GM18520 (cell line): ENCODE data around the gene AHCTF1.

ENCODE experiments used
- ATAC-seq: cut with Tn5 transposase; IDR thresholded peaks from one replicate; pipeline ENCODE4 v1.9.1; 2021; ENCODE audit not compliant: unreplicated experiment

Gene AHCTF1

GRCh38 chr1:246801241-246802020 lies 130.3 kb downstream of the AHCTF1 start:
- no peak for ATAC-seq

DNA sequence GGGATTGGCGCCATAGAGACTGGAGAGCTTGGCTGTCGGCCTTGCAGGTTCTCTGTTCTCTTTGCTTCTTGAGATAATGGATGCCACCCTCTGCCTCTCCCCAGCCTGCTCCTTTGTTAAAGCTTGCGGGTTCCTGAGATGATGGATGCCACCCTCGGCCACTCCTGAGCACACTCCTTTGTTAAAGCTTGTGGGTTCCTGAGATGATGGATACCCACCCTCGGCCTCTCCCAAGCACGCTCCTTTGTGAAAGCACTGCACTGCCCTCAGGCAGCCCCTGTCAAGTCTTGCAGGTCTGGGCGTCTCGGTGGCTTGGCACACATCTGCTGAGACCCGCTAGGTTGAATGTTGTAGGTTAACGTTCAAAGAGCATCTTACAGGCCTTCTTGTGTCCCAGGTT lies 131.0 kb downstream of the AHCTF1 start:
- no peak for ATAC-seq

- no peak for ATAC-seq
Observed at GRCh38 chr1:246800356-246800755, 131.4 kb downstream of the AHCTF1 start.

DNA sequence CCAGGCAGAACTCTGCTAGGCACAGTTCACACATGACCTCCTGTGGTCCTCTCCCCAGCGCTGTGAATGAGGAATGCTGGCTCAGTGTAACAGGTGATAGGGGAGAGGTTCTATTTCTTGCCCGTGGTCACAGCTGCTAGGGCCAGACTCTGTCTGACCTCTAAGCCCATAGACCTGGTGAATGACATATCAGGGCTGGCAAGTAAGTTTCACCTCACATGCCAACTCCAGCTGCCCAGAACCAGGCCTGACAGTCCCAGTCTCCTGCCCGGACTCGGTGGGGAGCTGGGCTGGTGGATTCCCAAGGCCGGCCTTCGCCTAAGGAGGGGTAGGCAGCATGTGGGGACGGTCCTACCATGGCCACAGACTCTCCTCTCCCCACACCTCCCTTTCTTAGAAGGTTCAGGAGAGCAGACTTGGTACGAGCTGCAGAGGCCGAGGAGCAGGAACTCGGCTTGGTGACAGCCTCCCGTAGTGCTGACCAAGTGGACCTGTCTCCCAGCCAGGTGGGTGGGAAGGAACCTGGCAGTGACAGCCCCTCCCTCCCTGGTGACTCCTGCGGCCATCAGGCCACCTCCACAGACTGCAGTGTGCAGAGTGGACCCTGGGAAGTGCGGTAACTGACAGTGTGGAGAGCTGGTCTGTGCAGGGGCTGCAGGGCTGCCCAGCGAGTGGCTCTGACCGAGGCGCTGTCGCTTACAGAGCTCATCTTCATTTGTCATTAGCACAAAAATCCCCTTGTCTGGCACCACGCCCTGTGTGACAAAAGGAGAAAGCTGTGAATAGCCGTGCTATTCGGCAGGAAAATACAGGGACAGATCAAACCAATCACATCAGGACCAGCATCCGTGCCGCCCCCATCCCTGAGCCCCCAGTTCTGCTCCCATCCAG lies 132.9 kb downstream of the AHCTF1 start:
- ATAC-seq = no peak

GRCh38 chr1:246798107-246798506 lies 133.6 kb downstream of the AHCTF1 start:
- no peak for ATAC-seq

- no peak for ATAC-seq
Observed at GRCh38 chr1:246797597-246797996, 134.2 kb downstream of the AHCTF1 start.

- ATAC-seq = no peak
Observed at GRCh38 chr1:246797157-246797556, 134.6 kb downstream of the AHCTF1 start.

- no peak for ATAC-seq
Observed at GRCh38 chr1:246795906-246796694, 135.6 kb downstream of the AHCTF1 start.

DNA sequence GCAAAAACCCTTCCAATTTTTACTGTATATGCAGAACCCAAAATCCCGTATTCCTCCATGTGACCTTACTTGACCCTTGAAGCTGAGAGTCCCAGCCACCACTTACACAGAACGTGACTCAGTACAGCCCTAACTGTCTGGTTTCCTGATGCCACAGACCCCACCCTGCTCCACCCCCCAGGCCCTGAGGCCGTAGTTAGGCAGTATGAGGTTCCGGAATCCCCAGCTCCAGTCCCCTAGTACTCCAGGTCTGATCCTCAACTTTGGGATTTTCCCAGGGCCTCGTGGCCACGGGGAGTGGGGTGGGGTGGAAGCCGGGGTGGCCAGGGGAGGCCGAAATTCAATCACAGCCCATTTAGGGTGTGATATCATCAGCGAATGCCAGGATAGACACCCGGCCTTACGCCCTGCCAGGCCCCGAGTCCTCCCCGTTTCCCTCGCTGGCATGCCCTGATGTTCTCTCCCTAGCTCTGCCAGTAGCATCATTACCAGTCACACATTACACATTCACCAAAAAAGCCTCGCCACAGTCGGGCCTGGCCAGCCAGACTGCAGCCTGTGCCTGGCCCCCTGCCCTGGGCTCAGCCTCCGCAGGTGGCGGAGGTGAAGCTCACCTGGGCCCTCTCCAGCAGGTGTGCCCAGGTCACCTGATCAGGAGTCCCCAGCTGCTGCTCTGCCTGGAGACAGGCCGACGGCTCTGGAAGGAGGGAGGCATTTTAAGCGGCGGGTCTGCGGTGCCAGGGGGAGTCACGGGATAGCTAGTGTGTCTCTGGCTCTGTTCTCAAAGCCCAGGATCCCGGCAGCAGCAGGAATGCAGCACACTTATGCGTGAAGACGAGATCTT lies 136.7 kb downstream of the AHCTF1 start:
- no peak for ATAC-seq

- no peak for ATAC-seq
Observed at GRCh38 chr1:246794048-246794827, 137.5 kb downstream of the AHCTF1 start.

DNA sequence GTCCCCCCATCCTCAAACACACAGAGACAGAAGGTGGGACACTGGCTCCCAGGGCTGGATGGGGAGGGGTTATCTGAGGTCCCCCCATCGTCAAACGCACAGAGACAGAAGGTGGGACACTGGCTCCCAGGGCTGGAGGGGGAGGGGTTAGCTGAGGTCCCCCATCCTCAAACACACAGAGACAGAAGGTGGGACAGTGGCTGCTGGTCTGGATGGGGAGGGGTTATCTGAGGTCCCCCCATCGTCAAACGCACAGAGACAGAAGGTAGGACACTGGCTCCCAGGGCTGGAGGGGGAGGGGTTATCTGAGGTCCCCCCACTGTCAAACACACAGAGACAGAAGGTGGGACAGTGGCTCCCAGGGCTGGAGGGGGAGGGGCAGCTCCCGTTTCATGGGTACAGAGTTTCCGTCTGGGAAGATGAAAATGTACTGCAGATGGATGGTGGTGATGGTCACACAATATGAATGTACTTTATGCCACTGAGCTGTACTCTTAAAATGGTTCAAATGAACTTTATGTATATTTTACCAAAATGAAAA lies 138.3 kb downstream of the AHCTF1 start:
- no peak for ATAC-seq

DNA sequence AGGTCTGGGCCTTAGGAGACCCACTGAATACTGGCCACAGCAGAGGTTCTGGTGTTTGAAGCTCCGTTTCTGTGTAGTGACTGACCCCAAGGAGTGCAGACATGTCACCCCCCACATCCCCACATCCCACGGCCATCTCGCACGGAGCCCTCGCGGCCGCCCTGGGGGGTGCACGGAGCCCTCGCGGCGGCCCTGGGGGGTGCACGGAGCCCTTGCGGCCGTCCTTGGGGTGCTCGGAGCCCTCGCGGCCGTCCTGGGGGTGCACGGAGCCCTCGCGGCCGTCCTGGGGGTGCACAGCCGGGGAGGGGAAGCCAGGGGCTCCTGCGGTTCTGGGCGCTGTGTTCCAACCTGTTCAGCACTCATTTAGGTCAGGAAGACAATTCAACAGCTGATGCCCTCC lies 139.1 kb downstream of the AHCTF1 start:
- no peak for ATAC-seq

GRCh38 chr1:246791303-246791918 lies 140.3 kb downstream of the AHCTF1 start:
- ATAC-seq = no peak

DNA sequence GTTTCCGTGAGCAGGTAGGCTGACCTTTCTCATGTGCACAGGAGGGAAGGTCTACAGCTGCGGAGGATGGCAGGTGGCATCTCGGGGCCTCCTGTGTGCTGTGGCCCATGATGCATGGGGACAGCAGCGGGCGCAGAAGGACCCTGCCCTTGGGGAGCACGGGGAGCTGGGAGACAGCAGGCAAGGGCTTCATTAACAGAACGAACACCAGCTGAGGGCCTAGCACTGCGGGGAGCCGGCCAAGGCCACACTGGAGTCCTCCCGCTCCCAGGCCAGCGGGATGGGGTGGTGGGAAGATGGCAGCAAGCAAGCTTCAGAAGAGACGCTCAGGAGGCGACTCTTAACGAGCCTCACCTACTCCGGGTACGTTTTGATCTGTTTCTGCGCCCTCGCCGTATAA lies 140.9 kb downstream of the AHCTF1 start:
- no peak for ATAC-seq

GRCh38 chr1:246790364-246790763 lies 141.4 kb downstream of the AHCTF1 start:
- no peak for ATAC-seq

DNA sequence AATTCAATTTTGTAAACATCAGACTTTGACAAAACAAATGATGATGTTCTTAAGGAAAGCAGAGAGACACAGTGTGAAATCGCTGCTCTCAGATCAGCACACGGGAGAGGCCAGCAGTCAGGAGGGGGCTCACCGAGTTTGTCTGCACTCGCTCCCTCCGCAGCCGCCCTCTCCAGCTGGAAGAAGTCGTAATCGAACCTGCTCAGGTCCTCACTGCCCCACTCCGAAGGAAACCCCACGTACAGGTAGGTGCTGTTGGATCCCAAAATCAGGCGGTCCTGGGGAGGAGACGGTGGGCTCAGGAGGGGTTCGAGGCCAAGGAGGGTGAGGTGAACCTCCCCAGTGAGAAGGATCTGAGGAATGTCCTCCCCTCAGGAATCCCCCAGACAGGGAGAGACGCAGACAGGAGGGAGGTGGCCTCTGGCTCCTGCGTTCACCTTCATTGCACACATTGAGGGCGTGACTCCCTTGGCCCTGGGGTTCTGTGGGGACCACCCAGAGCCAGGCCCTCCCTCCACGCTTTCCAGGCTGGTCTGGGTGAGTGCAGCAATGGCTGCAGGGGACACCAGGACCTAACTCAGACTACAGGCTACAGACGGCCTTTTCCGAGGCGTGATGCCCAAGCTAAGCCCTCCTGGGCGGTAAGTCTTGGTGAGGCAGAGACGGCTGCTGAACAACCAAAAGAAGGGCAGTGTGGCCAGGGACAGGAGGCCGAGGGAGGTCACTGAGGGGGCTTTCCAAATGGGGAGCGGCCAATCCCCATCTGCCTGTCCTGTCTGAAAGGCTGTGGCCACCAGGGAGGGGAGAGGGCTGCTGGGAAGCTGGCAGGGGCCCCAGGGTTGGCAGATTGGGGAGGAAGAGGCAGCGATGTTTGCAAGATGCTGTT lies 142.1 kb downstream of the AHCTF1 start:
- no peak for ATAC-seq
